Mononuclear cell (primary cell): Measurements from ENCODE around the gene TEX52. TPM values are rescaled to one million over a fixed set of nuclear protein-coding genes. Genes with fewer than 3 reads are reported as not detected.
"Not testable (repeated sequence)": the region's sequence is repeated elsewhere in the genome, so short reads cannot be mapped to it uniquely, and the experiment has no call there.

ENCODE experiments used
- H3K27me3 ChIP-seq: 2 replicates; pipeline ENCODE4 v1.6.0; 2011; ENCODE audit warnings: low read length, control low read depth; ENCODE audit not compliant: insufficient read depth
- H3K4me1 ChIP-seq: 2 replicates; pipeline ENCODE4 v1.5.1; 2011; ENCODE audit warnings: mild to moderate bottlenecking, low read length, control low read depth; ENCODE audit not compliant: insufficient read depth
- H3K4me3 ChIP-seq: 2 replicates; pipeline ENCODE4 v1.5.1; 2011; ENCODE audit warnings: mild to moderate bottlenecking, low read length, moderate library complexity
- H3K9me3 ChIP-seq: 2 replicates; pipeline ENCODE4 v1.5.1; 2011; ENCODE audit warnings: low read depth, mild to moderate bottlenecking, control low read depth, low read length
- total RNA-seq: library from RNA; depleted of rRNA; stranded (reverse); fragments of >200 nt; gene quantifications from one replicate; pipeline ENCODE4 v1.2.3, GENCODE V29; 2012

Gene TEX52
- total RNA-seq, 1 donor = not detected

DNA sequence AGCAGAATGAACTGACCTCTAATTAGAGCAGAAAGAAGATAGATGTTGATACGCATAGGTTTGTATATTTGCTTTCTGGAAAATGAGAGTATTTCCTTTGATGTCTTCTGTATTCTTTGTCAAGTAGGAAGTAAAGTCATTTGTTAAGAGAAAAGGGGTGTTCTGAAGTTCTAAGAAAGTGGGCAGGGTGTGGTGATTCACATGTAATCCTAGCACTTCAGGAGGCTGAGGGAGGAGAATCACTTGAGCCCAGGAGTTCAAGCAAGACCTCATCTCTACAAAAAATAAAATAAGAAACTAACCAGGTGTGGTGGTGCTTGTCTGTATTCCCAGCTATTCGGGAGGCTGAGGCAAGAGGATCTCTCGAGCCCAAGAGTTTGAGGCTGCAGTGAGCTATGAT is 23.0 kb upstream of the TEX52 start:
- no peaks in the 10 kb centered on the region for H3K9me3 ChIP-seq
- no peaks in the 10 kb centered on the region for H3K27me3 ChIP-seq
- H3K4me1 ChIP-seq = peaks cover 34% of the 10 kb centered on the region
- no peak overlapping the region for H3K4me3 ChIP-seq

DNA sequence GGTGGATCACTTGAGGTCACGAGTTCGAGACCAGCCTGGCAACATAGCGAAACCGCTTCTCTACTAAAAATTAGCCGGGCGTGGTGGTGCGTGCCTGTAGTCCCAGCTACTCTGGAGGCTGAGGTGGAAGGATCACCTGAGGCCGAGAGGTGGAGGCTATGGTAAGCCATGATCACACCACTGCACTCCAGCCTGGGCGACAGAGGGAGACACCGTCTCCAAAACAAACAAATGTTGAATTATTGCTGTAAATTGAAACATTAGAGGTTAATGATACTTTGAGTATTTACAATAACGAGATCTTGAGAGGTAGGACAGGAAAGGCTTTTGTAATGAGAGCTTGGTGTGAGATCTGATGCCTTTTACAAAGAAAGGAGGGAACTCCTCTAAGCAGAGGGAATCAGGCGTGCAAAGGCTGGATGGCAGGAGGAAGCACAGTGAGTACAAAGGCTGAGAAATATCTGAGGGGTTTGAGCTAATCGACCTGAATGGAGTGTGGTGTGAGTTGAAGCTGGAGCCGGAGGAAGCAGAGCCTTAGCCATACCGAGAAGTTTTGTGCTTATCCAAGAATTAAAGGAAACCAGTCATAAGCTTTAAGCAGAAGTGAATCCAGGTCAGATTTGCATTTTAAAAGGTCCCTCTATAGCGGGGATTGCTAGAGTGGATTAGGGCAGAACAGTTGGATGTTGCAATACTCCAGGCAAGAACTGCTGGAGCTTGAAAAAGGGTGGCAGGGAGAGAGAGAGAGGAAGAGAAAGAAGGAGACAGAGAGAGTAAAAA is 21.3 kb upstream of the TEX52 start:
- H3K4me1 ChIP-seq = peaks cover 34% of the 10 kb centered on the region
- peak overlapping the region; percentile 97 for H3K4me3 ChIP-seq
- no peaks in the 10 kb centered on the region for H3K27me3 ChIP-seq
- H3K9me3 ChIP-seq = no peaks in the 10 kb centered on the region

DNA sequence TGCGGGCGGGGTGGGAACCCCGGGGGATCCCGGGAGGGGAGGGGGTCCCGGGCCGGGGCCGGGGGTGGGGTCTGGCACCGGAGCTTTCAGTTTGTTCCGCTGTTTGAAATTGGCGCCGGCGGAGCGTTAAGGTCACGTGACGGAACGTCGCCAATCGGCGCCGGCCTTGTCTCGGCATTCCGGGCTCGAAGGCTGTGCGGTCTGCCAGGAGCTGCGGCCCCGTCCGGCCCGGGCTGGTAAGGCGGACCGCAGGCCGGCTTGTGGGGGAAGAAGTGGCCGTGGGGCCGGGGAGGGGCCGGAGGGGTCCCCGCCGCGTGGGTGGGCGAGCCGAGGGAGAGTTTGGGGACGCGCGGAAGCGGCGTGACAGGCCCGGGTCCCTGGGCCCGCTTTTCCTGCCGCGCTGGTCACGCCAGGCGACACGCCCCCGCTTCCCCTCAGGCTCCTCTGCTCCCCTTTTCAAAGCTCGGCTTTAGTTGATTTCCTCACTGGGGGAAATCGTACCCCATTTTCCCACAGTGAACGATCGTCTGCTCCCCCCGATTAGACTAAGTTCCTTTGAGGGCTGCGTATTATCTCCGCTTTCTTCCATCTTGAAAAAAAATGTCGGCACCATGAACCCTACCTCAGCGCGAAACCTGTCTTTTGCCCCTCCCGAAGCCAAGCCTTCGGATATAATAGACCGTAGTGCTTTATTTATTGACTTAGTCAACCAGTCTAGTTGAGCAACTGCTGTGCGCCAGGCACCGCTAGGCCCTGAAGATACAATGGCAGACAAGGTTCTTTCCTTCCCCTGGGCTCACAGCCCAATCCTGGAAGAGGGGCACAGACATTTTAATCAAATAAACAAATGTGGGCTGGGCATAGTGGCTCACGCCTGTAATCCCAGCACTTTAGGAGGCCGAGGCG is 20.5 kb upstream of the TEX52 start, which contains the start of the genes FOXM1 and RHNO1:
Gene FOXM1 (minus strand): TSS at position 128 of the 906 bp plus-strand sequence. CDS start 2,696 bp downstream, outside the sequence.
Gene RHNO1 (plus strand): TSS at position 177 of the 906 bp plus-strand sequence. CDS start 8,144 bp downstream, outside the sequence.
- peak within 1 kb of the TSS; percentile 97 for H3K4me3 ChIP-seq
- H3K9me3 ChIP-seq = no peaks in the 10 kb centered on the region
- no peaks in the 10 kb centered on the region for H3K27me3 ChIP-seq
- peaks cover 34% of the 10 kb centered on the region for H3K4me1 ChIP-seq

DNA sequence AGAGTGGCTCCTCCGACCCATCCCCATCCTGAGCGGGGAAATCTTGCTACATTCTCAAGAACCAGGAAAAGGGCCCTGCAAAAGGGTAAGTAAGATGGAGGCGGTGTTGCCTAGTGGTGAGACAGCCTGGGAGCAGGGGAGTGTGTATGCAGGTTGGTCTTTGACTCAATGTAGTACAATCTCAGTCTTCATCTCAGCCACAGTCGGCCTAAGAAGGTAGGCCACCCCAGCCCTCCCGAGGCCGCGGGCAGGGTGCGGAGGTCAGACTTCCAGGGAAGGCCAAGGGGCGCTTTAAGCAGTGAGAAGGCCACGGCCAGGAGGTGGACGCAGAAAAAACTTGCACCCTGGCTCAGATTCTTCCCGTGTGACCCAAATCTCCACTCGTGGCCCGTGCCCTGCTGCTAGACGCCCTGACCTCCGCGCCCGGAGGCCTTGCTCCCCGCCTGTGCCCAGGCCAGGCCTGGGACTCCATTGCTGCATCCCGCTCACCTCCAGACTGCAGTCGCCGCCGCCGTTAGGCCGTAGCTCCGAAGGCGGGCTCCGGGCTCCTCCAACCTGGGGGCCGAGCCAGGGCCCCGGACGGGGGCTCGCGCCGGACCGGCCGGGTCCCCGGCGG is 19.7 kb upstream of the TEX52 start:
- Histone ChIP-seq H3K4me3 (peak overlapping the region; percentile 97), H3K9me3 (no peaks in the 10 kb centered on the region), H3K4me1 (peaks cover 34% of the 10 kb centered on the region), H3K27me3 (no peaks in the 10 kb centered on the region)

DNA sequence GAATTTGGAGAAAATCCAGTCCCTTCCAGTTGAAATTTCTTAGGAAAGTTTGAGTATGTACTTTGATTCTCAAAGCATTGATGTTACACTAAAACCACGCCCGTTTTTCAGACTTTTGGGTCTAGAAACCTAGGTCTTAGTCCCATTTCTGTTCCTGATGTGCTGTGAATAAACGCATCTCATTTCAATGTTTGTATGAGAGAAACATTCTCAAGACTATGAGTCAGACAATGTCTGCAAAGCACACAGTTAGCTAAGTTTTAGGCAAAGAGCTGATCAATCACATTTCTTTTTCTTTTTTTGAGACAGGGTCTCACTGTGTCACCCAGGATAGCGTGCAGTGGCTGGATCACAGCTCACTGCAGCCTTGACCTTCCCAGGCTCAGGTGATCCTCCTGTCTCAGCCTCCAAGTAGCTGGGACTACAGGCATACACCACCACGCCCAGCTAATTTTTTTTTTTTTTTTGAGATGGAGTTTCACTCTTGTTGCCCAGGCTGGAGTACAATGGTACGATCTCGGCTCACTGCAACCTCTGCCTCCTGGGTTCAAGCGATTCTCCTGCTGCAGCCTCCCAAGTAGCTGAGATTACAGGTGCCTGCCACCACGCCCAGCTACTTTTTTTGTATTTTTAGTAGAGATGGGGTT is 12.3 kb upstream of the TEX52 start:
- H3K4me1 ChIP-seq, H3K27me3 ChIP-seq, H3K9me3 ChIP-seq, H3K4me3 ChIP-seq: not testable (repeated sequence)

DNA sequence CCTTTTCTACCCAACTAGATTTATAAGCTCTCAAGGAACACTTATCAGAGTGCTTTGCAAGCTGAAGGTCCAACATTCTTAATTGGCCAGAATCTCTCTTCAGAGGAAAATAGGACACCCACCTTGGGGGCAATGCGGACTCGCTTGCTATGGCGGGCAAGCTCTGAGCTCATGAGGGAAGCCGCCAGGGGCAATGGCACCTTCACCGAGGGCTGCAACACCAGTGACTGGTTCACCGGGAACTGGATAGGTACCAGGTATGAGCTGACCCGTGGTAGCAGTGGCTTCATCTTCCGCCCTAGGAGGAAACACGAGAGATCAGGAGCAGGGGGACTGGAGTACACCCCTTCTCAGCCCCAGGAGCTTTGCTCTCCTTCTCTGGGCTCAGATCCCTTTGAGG is 7.4 kb upstream of the TEX52 start:
- Histone ChIP-seq H3K9me3 (no peaks in the 10 kb centered on the region), H3K27me3 (no peaks in the 10 kb centered on the region), H3K4me1 (no peaks in the 10 kb centered on the region), H3K4me3 (no peak overlapping the region)

DNA sequence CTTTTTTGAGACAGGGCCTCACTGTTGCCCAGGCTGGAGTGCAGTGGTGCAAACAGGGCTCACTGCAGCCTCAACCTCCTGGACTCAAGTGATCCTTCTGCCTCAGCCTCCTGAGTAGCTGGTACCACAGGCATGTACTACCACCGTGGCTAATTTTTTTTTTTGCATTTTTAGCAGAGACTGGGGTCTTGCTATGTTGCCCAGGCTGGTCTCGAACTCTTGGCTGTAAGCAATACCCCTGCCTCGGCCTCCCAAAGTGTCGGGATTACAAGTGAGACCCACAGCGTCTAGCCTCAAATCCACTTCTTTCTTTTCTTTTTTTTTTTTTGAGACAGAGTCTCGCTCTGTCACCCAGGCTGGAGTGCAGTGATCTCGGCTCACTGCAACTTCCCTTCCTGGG is 6.6 kb upstream of the TEX52 start:
- H3K9me3 ChIP-seq, H3K4me1 ChIP-seq, H3K4me3 ChIP-seq, H3K27me3 ChIP-seq: not testable (repeated sequence)

DNA sequence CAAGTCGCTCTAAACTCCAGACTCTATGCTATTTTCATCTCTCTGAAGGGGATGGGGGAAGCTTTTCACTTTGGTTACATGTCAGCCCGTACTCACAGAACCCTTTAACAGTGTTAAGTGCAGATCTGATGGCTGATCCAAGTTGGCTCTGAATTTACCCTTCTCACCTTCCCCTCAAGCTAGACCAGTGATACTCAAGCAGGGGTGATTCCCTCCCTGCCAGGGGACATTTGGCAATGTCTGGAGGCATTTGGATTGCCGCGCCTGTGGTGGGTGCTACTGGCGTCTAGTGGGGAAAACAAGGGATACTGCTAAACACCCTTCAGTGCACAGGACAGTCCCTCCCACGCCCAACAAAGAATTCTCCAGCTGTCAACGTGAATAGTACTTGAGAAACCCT is 6.0 kb upstream of the TEX52 start:
- no peak overlapping the region for H3K4me3 ChIP-seq
- no peaks in the 10 kb centered on the region for H3K9me3 ChIP-seq
- H3K4me1 ChIP-seq = no peaks in the 10 kb centered on the region
- H3K27me3 ChIP-seq = no peaks in the 10 kb centered on the region

DNA sequence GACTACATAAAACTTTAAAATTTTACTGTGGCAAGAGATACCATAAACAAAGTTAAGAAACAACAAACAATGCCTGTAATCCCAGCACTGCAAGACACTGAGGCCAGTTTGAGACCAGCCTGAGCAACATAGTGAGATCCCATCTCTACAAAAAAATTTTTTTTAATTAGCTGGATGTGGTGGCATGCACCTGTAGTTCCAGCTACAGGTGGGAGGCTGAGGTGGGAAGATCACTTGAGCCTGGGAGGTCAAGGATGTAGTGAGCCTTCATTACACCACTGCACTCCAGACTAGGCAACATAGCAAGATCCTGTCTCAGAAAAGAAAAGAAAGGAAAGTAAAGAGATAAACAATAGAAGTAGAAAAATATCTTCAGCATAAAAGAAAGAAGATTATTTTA is 3.3 kb upstream of the TEX52 start:
- Histone ChIP-seq H3K4me1 (no peaks in the 10 kb centered on the region), H3K9me3 (no peaks in the 10 kb centered on the region), H3K4me3 (no peak overlapping the region), H3K27me3 (no peaks in the 10 kb centered on the region)

DNA sequence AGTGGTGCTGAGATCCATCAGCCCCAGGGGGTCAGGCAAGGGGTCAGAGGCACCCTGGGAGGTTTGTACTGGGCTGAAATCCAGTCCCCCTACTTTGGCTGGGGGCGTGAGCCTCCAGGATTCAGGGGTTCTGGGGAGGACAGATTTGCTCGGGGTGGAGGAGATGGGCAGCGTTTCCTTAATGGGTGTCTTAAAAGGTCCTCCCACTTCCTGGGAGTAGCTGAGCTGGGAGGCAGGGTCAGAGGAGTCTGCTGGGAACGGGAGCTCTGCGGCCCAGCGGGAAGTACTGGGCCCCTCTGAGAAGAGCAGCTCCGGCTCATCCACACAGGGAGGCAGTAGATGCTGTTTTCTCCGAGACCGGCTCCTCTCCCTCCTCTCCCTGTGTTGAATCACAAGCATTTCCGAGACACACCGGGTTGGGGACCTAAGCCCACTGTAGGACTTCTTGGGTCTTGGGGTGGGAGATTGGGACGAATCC is 2.1 kb upstream of the TEX52 start:
- H3K27me3 ChIP-seq = no peaks in the 10 kb centered on the region
- H3K4me1 ChIP-seq = no peaks in the 10 kb centered on the region
- H3K4me3 ChIP-seq = no peak overlapping the region
- no peaks in the 10 kb centered on the region for H3K9me3 ChIP-seq

DNA sequence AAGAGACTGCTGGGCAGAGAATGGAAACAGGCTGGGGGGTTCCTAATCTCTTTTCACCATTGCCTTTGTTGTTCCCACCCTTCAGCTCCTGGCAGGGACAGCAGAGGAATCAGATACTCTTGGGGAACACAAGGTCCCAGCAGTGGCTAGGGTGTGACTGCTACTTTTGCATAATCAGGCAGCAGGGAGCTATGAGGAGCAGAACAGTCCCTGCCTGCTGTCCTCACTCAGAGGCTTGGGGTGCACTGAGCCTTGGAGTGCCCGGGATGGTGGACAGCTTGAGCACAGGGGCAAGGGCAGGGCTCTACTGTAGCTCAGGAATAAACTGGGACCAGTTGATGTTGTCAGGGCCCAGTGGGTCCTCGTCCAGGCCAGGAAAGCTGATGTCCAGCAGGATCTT is 1.5 kb upstream of the TEX52 start:
- H3K9me3 ChIP-seq = no peaks in the 10 kb centered on the region
- no peaks in the 10 kb centered on the region for H3K4me1 ChIP-seq
- H3K4me3 ChIP-seq = no peak overlapping the region
- no peaks in the 10 kb centered on the region for H3K27me3 ChIP-seq

DNA sequence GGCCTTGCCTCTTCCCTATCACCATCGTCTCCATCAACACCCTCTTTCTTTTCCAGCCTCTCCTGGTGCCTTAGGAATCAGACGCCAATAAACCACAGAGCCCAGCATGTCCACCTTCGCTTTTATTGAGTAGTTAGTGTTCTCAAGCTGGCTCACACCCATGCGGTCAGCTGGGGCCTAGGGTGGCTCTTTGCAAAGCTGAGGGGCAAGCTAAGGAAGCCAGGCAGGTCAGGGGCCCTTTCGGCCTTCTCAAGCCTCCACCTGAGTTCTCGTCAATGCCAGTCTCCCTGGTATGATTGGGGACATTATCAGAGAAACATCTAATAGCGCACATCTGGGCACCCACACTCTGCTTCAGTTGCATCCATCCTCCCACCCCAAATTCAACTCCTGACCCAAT is 737 bp upstream of the TEX52 start:
- no peaks in the 10 kb centered on the region for H3K9me3 ChIP-seq
- no peaks in the 10 kb centered on the region for H3K27me3 ChIP-seq
- no peaks in the 10 kb centered on the region for H3K4me1 ChIP-seq
- H3K4me3 ChIP-seq = no peak overlapping the region

DNA sequence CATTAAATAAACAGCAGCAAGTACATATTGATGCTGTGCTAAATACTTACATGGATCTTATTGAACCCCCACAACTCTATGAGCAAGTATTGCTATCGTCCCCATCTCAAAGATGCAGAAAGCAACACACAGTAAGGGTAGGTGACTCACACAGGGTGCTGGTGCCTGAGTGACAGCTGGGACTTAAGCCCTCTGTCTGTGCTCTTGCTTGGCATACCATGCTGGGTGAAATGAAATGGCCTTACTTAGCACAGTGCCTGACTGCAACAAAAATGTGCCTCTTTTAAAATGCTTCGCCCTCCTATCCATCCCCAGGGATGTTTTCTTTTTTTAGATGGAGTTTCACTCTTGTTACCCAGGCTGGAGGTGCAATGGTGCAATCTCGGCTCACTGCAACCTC is 788 bp downstream of the TEX52 start:
- Histone ChIP-seq H3K4me1 (no peaks in the 10 kb centered on the region), H3K9me3 (no peaks in the 10 kb centered on the region), H3K4me3 (no peak overlapping the region), H3K27me3 (no peaks in the 10 kb centered on the region)

DNA sequence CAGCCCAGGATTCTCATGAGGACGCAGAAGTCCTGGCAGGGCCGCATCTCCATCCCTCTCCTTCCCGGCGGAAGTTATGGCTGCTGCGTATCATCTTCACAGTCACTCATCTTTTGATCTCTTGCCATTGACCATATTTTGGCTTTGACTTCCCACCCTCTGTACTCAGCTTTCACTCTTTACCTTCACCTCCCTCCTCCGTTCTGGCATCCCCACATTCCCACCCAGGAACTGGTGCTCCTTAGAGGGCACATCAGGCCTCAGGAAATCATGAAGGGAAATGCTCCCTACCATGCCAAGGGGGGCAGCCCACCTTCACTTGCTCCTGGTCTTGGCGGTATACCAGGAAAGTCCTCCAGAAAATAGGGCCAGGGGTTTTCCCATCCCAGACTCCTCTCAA is 1.3 kb downstream of the TEX52 start:
- H3K4me1 ChIP-seq = no peaks in the 10 kb centered on the region
- H3K27me3 ChIP-seq = no peaks in the 10 kb centered on the region
- no peak overlapping the region for H3K4me3 ChIP-seq
- no peaks in the 10 kb centered on the region for H3K9me3 ChIP-seq
